Measurements from ENCODE around the gene SLITRK6.
"Not testable (repeated sequence)": the region's sequence is repeated elsewhere in the genome, so short reads cannot be mapped to it uniquely, and the experiment has no call there.

Gene SLITRK6, protein sequence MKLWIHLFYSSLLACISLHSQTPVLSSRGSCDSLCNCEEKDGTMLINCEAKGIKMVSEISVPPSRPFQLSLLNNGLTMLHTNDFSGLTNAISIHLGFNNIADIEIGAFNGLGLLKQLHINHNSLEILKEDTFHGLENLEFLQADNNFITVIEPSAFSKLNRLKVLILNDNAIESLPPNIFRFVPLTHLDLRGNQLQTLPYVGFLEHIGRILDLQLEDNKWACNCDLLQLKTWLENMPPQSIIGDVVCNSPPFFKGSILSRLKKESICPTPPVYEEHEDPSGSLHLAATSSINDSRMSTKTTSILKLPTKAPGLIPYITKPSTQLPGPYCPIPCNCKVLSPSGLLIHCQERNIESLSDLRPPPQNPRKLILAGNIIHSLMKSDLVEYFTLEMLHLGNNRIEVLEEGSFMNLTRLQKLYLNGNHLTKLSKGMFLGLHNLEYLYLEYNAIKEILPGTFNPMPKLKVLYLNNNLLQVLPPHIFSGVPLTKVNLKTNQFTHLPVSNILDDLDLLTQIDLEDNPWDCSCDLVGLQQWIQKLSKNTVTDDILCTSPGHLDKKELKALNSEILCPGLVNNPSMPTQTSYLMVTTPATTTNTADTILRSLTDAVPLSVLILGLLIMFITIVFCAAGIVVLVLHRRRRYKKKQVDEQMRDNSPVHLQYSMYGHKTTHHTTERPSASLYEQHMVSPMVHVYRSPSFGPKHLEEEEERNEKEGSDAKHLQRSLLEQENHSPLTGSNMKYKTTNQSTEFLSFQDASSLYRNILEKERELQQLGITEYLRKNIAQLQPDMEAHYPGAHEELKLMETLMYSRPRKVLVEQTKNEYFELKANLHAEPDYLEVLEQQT

DNA sequence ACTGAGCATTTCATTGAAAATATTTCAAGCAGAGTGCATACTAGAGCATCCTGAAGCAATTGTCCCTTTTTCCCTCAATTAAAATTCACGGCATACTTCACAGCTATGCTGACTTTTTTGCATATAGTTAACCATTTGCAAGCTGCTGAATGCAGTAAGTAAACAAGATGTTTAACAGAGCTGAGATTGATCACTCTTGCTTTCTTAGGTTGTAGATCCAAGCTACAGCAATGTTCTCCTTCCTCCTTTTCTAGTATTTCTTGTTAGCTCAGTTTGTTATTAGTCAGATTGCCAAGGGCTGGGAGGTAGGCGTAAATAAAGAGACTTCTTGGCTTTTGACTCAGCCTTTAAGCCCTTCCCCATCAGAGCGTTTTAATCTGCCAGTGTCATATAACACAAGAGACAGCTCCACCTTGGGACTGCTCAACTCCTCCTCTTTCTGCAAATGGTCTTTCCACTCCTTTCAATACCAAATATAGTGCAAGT, at the start of gene SLITRK6:
SLITRK6 (minus strand) TSS at position 323 of the 486 bp plus-strand sequence. CDS start 2,911 bp downstream, outside the sequence.
- DNase-seq (ENCODE audit: low spot score): peak; percentile 47

DNA sequence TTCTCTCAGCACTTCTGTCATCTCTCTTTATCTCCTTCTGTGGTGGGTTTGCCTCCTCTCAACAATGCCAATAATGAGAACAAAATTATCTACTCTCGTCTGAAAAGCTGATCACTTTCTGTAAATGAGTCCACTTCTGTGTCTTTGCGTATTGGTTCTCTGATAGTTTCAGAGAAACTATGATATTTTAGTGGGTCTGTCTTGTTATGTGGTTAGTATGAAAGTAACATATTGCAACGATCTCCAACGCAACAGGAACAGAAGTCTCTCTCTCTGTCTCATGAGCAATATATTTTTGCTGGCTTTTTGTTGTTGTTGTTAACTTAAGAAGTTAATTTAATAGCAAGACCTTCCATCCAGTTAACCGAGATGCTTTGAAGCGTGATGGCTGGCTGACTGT, 47.8 kb upstream of the SLITRK6 start:
- DNase-seq (ENCODE audit: low spot score): no peak

DNA sequence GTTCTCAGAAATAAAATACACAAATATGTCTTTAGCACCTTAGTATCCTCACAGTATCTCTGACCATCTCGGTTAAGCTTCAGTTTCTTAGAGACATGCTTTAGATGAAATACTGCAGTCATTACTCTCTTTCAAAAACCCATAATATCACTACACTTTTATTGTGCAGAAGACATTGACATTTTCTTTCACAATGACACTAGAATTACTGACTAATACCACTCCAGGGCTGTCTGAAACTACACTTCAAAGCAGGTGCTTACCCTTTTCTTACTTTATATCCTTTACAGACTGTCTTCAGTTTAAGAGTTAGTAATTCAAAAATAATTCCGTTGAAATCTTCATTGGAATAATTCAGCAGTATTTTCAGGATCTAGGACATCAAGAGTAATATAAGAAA, 42.2 kb upstream of the SLITRK6 start:
- DNase-seq (ENCODE audit: low spot score): no peak

DNA sequence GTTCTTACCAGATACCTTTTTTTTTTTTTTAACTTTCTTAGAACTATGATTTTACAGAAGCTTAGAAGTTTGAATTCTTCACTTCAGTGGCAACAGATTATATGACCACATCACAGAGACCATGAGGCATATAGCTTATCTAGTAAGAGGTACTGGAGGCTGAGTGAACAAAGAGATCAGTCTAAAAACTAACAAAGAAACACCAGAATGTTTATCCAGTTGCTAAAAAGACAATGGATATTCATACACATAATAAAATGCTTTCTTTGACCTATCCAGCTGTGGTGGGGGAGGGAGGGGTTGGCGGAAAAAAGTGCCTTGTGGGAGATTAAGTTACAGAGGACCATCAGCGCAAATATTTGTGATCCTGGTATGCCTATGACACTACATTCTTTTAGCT, 34.7 kb upstream of the SLITRK6 start:
- DNase-seq (ENCODE audit: low spot score): no peak

DNA sequence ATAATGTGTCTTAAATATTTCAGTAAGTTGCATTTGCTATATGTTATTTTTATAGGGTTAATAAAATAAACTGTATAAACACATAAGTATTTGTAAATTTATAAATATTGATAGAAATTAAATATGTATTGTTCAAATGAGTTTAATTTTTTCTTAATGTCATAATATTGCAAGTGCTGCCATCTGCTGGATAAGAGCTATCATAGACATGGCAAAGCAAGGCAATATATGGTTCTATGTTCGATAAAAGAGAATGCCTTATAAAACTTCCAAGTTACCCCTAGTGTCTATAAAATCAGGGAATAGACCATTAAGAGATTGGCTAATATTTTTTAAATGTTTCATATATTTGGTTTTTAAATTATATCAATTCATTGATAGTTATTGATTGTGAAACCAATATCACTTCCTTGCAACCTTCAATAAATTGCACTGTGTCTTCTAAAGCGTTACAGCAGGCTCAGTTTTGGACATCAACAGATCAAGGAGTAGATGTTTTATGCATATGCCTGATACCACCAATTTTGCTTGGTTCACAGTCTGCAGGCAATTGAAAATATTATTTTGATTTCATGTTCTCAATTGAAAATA, 29.0 kb upstream of the SLITRK6 start:
- DNase-seq (ENCODE audit: low spot score): peak; percentile 13

DNA sequence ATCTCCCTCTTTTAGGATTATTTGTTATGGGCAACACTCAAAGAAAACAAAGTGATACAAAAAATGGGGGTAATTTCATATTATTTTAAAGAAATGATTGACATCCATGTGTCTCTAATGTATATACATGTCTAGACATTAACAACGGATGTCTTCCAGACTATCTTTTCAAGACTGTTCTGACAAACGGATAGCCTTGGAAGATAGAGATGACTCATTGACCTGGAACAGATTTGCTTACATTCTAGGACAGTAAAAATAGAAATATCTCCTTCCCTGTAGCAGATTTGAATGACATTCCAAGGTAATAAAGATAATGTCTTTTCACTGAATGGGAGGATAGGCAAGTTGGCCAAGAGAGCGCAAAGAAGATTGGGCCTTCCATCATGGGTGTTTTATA, 26.2 kb upstream of the SLITRK6 start:
- no peak for DNase-seq (ENCODE audit: low spot score)

DNA sequence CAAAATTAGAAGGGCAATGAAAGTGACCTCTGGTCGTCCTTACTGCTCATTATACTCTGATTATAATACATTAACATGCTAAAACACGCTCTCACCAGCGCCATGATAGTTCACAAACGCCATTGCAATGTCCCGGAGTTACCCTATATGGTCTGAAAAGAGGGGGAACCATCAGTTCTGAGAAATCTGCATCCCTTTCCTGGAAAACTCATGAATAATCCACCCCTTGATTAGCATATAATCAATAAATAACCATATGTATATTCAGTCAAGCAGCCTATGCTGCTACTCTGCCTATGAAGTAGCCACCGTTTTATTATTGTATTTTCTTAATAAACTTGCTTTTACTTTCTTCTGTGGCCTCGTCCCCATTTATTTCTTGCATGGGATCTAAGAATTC, 24.6 kb upstream of the SLITRK6 start:
- DNase-seq (ENCODE audit: low spot score): no peak

DNA sequence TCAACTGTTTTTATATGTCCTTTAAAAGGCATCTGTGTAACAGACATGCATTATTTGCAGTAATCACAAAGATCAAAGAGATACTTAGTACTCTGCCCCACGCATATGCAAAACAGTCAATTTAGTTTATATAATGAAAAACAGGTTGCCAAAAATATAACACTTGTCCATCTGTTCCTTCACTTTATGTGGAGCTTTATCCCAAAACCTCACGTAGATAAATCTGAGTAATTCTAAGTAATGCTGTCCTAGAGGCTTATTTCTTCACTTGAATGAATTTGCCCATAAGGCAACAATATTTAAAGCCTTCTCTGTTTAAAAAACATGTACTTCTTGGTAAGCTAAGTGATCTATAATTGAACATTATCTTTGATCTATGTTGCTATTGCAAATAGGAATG, 20.3 kb upstream of the SLITRK6 start:
- DNase-seq (ENCODE audit: low spot score): no peak

DNA sequence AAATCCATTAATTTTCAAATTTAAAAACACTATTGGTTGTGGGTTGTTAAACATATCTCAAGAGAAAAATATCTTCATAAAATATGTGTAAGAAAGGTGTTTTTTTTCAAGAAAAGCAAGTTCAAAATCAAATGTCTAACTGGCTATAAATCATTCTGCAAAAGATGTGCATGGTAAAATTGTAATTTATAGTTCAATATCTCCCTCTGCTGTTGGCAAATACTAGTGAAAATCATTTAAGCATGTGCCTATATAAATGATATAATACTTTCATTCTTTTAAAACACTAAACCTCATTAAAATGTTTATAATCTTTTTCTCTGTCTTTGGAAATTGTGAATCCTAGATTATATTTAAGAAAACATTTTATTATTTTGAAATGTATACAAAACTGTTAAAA, 17.2 kb upstream of the SLITRK6 start:
- DNase-seq (ENCODE audit: low spot score): no peak

DNA sequence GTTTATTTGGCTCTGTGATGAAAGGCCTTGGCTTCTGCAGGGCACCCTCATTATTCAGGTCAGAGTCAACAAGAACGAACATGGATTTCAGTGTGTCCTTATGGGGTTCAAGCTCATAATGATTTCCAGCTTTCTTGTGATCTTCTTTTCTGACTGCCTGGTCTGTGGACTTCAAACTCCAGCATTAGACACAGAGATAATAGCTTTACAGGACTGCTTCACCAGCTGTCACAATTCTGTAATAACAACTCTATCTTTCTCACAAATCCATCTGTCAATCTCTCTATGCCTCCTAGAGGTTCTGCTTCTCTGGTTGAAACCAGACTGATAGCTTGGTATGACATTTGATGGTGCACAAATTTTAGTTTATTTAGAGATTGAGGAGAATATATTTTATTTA, 13.1 kb upstream of the SLITRK6 start:
- DNase-seq (ENCODE audit: low spot score): no peak

DNA sequence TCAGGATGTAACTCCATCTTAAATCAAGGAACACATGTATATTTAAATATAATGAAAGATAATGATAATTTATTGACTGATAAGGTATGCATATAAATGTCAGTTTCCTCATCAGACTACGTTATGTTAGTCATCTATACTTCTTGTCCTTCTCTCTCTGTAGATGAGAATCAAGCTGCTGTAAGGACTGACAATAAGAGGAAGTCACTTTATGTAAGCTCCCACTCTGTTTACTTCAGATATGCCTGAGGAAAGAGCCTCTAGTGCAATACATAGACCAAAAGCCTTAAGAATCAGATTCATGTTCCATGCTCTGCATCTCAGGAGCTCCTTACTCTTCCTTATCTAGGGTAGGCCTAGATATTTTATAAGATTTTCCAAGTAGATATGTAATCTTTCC, 9.6 kb upstream of the SLITRK6 start:
- DNase-seq (ENCODE audit: low spot score): no peak

DNA sequence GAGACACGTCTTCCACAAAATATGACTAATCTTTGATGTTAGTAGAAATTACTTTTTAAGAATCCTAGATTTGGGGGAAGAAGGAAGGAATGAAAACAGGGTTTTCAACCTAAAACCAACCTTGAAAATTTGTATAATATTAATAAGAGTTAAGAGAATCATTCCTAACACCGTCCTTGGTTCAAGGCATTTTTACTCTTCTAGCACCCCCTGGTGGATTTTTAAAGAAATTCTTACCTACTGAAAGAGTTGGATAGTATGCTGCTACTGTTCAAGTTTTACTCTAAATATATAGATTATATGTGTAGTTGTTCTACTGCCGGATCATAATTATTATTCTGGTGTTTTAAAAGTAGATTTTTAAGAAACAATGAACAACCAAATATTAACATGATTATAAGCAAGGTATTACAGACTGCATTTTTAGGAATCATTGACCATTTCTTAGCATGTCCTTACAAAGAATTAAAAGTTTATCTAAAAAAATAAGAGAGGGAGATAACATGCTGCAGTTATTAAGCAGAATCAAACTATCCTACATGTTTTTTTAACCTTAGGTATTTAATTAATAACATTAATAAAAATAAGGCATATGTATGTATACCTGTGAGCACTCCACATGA, 7.4 kb upstream of the SLITRK6 start:
- DNase-seq (ENCODE audit: low spot score): peak; percentile 24

DNA sequence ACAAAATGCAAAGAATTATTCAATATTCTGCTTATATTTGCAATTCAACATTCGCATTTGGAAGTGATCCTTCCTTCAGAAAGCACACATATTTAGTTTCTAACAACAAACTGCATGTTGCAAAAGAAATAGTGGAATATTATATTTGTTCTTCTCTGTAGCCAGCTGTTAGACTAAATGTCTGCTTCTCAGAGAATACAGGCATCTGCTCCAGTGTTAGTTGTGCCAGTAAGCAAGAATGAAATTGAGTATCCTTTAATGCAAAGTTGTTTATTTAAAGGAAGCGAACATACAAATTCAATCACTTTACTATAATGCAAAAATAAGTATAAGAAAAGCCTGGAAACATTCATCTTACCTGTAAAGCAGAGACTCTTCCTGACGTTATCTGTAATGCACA, 663 bp downstream of the SLITRK6 start:
- DNase-seq (ENCODE audit: low spot score): no peak

DNA sequence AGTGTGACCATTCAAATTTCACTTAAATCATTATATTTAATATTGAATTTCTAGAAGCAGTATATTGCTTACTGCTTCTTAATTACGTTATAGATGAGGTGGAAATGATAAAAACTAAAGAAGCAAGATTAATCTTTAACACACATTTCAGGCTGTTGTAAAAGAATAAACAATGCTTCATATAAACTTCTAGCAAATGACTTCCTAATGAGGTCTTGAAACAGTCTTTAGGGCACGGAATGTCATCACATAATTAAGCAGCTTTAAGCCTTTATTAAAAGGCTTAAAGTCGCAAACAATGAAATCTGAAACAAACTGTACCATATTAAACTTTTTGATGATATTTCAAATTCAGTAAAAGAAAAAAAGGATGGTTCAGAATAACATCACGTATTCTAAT, 1.9 kb downstream of the SLITRK6 start:
- no peak for DNase-seq (ENCODE audit: low spot score)

DNA sequence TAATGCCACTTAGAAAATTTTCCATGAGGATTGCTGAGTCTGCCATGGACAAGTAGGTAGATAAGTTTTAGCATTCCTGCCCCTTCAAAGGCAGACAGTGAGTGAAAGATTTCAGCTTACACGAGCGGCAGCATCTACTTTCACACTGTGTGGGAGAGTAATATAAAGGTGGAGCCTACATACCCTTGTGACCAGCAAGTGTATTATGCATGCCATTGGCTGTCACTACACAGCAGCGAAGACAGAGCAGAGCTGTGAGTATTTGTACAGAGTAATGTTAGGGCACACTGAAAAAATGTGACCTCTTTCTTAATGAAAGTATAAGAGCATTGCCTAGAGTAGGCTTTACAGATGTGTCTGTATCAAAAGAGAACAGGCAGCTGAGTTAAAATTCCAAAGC, 14.0 kb downstream of the SLITRK6 start:
- no peak for DNase-seq (ENCODE audit: low spot score)

DNA sequence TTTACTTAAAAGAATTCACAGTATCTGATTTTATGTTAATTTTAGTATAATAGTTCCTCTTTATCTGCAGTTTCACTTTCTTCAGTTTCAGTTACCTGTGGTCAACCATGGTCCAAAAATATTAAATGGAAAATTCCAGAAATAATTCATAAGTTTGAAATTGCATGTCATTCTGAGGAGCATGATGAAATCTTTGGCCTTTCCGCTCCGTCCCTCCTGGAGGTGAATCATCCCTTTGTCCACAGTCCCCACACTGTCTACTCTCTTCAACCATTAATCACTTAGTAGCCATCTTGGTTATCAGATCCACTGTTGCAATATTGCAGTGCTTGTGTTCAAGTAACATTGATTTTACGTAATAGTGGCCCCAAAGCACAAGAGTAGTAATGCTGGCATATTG, 26.9 kb downstream of the SLITRK6 start:
- DNase-seq (ENCODE audit: low spot score): no peak

DNA sequence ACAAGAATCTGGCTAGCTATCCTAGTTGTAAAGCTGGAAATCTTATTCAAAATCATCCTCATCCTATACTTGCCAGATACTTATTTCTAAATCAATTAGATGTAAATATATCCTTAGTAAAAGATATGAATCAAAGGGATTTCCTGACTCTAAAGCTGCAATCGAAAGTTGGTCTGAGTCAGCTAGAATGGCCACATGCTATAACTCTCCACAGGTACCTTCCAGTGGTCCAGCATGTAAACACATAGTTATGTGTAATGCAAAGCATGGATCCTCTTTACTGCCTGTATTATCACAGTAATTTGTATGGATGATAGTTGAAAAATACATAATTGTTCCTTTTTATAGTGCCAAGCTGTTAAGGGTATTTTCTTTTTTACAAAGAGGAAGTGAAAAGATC, 27.4 kb downstream of the SLITRK6 start:
- no peak for DNase-seq (ENCODE audit: low spot score)

DNA sequence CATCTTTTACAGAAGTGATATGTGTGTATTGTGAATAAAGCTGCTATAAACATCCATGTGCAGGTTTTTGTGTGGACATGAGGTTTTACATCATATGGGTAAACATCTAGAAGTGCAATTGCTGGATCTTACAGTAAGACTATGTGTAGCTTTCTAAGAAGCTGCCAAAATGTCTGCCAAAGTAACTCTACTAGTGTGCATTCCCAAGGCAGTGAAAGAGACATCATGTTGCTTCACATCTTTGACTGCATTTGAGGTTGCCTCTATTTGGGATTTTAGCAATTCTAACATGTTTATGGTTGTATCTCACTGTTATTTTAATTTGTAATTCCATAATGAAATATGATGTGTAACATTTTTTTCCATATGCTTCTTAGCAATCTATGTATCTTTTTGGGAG, 30.3 kb downstream of the SLITRK6 start:
- DNase-seq (ENCODE audit: low spot score): no peak

DNA sequence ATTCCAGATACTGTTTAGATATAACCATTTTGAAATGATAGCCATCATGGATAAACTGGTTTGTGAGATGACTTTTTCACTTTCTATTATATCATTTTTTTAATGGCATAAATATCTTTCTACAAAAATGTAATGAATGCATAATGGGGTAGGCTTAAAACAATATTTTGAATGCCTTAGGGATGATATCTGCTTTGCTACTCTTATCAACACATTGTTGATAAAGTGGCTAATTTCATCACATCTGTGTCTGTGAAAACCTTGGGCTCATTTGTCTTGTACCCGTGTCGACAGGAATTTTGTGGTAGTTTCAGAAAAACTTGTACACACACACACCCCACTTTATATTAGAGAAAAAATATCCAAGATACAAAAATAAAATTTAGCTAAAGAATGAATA, 44.1 kb downstream of the SLITRK6 start:
- DNase-seq (ENCODE audit: low spot score): no peak

DNA sequence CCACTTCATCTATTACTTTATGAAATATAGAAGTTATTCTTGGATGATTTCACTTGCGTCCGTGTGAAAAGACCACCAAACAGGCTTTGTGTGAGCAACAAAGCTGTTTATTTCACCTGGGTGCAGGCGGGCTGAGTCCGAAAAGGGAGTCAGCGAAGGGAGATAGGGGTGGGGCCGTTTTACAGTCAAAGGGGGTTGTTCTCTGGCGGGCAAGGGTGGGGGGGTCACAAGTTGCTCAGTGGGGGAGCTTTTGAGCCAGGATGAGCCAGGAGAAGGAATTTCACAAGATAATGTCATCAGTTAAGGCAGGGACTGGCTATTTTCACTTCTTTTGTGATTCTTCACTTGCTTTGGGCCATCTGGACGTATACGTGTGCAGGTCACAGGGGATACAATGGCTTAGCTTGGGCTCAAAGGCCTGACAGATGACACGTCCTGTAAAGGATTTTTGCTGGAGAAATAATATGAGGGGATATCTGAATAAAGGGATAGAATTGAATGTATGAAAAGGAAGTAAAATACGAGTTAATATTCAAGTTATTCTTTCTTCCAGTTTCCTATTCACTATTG, 55.9 kb downstream of the SLITRK6 start:
- DNase-seq (ENCODE audit: low spot score): not testable (repeated sequence)

Data from D341Med (cell line).